ENCODE data around the gene PIGT.

GRCh38 chr20:45412653-45413052 lies 3.3 kb upstream of the PIGT start:
- TF ChIP-seq ZNF544 (tag by site-specific recombination; IDR thresholded peaks at IDR 0.05) (no peak), ZNF629 (tag by site-specific recombination; IDR thresholded peaks at IDR 0.05) (no peak), BCL11A (tag by site-specific recombination; IDR thresholded peaks at IDR 0.05; ENCODE audit: low read depth) (no peak), ZNF24 (tag by site-specific recombination; IDR thresholded peaks at IDR 0.05) (no peak), GLI4 (tag by site-specific recombination; IDR thresholded peaks at IDR 0.05) (no peak), ZNF223 (tag by site-specific recombination; IDR thresholded peaks at IDR 0.05) (no peak), ZNF23 (tag by site-specific recombination; IDR thresholded peaks at IDR 0.05; ENCODE audit: borderline replicate concordance) (no peak), TCF7L2 (IDR thresholded peaks at IDR 0.05; ENCODE audit: borderline replicate concordance, low read depth, low read length) (no peak)
- TF ChIP-seq, protein P1, sequence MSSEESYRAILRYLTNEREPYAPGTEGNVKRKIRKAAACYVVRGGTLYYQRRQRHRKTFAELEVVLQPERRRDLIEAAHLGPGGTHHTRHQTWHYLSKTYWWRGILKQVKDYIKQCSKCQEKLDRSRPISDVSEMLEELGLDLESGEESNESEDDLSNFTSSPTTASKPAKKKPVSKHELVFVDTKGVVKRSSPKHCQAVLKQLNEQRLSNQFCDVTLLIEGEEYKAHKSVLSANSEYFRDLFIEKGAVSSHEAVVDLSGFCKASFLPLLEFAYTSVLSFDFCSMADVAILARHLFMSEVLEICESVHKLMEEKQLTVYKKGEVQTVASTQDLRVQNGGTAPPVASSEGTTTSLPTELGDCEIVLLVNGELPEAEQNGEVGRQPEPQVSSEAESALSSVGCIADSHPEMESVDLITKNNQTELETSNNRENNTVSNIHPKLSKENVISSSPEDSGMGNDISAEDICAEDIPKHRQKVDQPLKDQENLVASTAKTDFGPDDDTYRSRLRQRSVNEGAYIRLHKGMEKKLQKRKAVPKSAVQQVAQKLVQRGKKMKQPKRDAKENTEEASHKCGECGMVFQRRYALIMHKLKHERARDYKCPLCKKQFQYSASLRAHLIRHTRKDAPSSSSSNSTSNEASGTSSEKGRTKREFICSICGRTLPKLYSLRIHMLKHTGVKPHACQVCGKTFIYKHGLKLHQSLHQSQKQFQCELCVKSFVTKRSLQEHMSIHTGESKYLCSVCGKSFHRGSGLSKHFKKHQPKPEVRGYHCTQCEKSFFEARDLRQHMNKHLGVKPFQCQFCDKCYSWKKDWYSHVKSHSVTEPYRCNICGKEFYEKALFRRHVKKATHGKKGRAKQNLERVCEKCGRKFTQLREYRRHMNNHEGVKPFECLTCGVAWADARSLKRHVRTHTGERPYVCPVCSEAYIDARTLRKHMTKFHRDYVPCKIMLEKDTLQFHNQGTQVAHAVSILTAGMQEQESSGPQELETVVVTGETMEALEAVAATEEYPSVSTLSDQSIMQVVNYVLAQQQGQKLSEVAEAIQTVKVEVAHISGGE (tag by site-specific recombination; conservative IDR thresholded peaks at IDR 0.05; ENCODE audit: low read depth), result no peak
- TF ChIP-seq, protein P2, sequence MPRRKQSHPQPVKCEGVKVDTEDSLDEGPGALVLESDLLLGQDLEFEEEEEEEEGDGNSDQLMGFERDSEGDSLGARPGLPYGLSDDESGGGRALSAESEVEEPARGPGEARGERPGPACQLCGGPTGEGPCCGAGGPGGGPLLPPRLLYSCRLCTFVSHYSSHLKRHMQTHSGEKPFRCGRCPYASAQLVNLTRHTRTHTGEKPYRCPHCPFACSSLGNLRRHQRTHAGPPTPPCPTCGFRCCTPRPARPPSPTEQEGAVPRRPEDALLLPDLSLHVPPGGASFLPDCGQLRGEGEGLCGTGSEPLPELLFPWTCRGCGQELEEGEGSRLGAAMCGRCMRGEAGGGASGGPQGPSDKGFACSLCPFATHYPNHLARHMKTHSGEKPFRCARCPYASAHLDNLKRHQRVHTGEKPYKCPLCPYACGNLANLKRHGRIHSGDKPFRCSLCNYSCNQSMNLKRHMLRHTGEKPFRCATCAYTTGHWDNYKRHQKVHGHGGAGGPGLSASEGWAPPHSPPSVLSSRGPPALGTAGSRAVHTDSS (tag by site-specific recombination; IDR thresholded peaks at IDR 0.05), result no peak
- TF ChIP-seq, protein P3, sequence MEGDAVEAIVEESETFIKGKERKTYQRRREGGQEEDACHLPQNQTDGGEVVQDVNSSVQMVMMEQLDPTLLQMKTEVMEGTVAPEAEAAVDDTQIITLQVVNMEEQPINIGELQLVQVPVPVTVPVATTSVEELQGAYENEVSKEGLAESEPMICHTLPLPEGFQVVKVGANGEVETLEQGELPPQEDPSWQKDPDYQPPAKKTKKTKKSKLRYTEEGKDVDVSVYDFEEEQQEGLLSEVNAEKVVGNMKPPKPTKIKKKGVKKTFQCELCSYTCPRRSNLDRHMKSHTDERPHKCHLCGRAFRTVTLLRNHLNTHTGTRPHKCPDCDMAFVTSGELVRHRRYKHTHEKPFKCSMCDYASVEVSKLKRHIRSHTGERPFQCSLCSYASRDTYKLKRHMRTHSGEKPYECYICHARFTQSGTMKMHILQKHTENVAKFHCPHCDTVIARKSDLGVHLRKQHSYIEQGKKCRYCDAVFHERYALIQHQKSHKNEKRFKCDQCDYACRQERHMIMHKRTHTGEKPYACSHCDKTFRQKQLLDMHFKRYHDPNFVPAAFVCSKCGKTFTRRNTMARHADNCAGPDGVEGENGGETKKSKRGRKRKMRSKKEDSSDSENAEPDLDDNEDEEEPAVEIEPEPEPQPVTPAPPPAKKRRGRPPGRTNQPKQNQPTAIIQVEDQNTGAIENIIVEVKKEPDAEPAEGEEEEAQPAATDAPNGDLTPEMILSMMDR (tag by site-specific recombination; IDR thresholded peaks at IDR 0.05), result no peak

All from HEK293 (cell line).